Measurements from ENCODE around the gene CDCA7L.
"Not testable (repeated sequence)": the region's sequence is repeated elsewhere in the genome, so short reads cannot be mapped to it uniquely, and the experiment has no call there.

CDCA7L gene

DNA sequence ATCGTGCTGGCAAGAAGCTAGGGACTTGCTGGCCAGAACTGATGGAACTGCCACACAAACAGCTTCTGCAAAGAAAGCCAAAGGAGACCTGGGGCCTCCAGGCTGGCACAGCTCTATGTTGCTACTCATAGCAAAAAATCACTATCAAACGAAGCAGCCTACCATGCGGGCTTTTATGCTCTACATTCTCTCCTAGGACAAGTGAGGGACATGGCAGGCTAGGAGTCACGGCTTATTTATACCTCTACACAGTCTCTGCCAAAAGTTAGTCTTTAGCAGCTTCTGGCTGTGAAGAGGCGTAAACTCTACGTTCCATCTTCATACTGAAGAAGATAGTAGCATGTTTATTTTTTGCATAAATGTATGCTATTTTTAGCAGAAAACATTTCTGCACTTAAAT lies 35.4 kb downstream of the CDCA7L start:
- no peak for DNase-seq (ENCODE audit: low read depth)

GRCh38 chr7:21908746-21909145 lies 37.0 kb downstream of the CDCA7L start:
- no peak for DNase-seq (ENCODE audit: low read depth)

GRCh38 chr7:21903020-21903786 lies 42.5 kb downstream of the CDCA7L start:
- DNase-seq (ENCODE audit: low read depth), result no peak

GRCh38 chr7:21902240-21902639 lies 43.5 kb downstream of the CDCA7L start:
- DNase-seq (ENCODE audit: low read depth), result no peak

GRCh38 chr7:21898265-21898930 lies 47.3 kb downstream of the CDCA7L start:
- DNase-seq (ENCODE audit: low read depth), result no peak

- DNase-seq (ENCODE audit: low read depth), result no peak
Observed at GRCh38 chr7:21893401-21893800, 52.3 kb downstream of the CDCA7L start.

DNA sequence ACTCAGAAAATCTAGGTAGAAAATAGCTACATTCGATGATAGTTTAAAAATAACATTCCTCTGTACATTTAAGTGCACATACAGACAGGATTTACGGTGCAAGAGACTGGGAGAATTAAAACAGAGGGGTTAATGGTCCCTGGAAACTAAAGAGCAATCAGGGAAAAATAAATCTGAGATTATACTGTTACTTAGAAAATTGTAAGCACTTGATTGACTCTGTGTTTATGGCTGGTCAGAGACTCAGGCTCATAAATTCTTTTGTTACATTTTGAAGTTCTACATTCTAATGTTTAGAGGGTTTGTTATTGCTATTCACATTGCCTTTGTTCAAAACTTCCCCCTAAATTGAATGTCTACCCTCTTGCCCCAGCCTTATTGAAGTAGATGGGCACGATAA lies 54.4 kb downstream of the CDCA7L start:
- DNase-seq (ENCODE audit: low read depth), result no peak

DNA sequence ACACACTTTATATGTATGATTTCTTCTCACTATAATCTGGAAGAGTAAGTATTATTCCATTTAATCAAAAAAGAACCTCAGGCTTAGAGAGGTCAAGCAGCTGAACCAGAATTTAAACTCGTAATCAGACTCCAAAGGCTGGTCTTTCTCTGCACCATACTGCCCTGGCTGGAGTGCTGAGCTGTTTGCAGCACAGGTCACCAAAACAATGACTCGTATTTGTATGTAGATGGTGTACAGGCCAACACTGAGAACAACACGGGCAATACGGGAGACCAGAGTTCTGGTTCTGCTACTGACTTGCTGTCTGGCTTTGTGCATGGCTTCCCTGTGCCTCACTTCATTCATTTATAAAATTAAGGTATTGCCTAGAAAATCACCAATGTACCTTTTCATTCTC lies 57.9 kb downstream of the CDCA7L start:
- no peak for DNase-seq (ENCODE audit: low read depth)

- DNase-seq (ENCODE audit: low read depth), result no peak
Observed at GRCh38 chr7:21887353-21887752, 58.3 kb downstream of the CDCA7L start.

- no peak for DNase-seq (ENCODE audit: low read depth)
Observed at GRCh38 chr7:21886396-21886795, 59.3 kb downstream of the CDCA7L start.

DNA sequence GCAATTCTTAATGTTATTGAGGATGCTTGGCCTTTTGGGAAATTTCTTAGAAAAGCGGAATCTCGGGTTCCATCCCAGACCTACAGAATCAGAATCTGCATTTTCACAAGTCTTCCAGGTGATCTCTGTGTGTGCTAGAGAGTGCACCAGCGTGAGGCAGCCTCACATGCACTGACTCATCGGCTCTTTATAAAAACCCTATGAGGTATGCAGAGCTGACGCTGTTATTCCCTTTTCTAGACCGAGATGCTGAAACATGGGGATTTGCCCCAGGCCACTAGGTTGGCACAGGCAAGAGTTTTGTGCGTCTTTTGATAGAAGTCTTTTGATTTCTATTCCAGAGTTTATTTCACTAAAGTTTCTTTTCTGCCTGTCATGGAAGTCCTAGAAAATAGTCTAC lies 61.2 kb downstream of the CDCA7L start:
- no peak for DNase-seq (ENCODE audit: low read depth)

- not testable (repeated sequence) for DNase-seq (ENCODE audit: low read depth)
Observed at GRCh38 chr7:21883501-21883900, 62.2 kb downstream of the CDCA7L start.

GRCh38 chr7:21883069-21883468 lies 62.6 kb downstream of the CDCA7L start:
- DNase-seq (ENCODE audit: low read depth), result no peak

GRCh38 chr7:21869785-21870402 lies 75.8 kb downstream of the CDCA7L start:
- DNase-seq (ENCODE audit: low read depth), result no peak

GRCh38 chr7:21868576-21868850 lies 77.2 kb downstream of the CDCA7L start:
- no peak for DNase-seq (ENCODE audit: low read depth)

DNA sequence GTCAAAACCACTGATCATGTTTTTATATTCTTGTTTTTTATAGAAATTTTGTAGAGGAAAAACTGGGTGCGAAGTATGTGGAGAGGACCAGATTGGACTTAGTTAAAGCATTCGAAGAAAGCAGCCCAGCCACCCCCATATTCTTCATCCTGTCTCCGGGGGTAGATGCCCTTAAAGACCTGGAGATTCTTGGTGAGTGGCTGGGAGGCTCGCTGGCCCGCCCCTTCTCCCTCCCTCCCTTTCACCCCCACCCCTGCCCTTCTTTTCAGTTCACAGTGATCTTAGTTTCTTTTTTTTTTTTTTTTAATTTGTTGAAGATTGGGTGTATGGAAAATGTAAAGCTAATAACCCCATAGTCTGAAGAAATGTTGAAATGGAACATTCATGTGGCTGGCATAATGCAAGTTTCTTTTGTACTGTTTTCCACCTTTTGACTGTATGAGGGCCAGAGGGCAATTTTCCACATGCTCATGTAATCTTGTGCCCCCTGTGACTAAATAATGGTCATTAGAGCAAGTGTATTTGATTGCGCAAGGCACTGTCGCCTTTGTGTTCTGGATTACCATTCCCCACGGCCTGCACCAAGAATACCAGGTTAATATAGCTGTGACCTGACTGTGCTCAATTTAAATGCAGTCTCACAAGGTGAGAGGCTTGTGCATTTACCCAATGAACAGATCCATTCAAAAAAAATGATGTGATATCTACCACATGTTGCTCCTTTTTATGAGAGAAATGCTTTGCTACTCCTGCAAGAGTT lies 77.7 kb downstream of the CDCA7L start:
- no peak for DNase-seq (ENCODE audit: low read depth)

DNA sequence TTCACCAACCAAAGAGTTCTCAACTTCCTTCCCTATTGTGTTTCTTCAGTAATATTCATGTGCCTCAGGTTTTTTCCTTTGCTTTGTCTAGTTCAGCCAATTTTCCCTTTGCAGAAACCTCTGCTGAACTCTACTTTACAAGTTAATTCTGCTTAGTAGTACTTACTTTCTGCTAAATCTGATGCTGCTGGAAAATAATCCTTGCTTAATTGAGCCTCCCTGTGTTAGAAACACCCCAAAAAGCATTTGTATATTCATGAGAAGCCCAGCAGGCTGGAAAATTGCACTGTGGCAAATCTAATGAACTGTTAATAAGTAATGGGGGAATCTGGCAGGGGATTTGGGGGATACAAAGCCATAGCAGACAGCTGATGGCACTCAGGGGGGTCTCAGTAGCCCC lies 78.5 kb downstream of the CDCA7L start:
- DNase-seq (ENCODE audit: low read depth), result no peak

DNA sequence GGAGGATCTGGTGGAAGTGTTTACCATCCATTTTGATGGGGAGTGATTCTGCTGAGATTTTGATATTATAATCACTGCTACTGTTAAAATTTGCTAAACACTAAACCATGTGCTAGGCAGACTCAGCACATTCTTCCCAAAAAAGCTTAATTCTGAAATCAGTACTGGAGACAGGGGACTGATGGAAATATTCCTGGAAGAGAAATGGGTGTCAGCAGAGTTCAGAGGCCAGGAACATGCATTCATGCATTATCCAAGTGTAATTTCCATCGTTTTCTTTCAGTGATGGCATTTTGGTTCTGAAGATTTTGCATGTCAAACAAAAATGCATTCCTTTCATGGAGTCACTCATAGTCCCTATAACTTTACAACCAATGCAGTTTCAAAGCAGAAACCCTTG lies 79.0 kb downstream of the CDCA7L start:
- no peak for DNase-seq (ENCODE audit: low read depth)

- DNase-seq (ENCODE audit: low read depth), result not testable (repeated sequence)
Observed at GRCh38 chr7:21865631-21866204, 80.0 kb downstream of the CDCA7L start.

DNA sequence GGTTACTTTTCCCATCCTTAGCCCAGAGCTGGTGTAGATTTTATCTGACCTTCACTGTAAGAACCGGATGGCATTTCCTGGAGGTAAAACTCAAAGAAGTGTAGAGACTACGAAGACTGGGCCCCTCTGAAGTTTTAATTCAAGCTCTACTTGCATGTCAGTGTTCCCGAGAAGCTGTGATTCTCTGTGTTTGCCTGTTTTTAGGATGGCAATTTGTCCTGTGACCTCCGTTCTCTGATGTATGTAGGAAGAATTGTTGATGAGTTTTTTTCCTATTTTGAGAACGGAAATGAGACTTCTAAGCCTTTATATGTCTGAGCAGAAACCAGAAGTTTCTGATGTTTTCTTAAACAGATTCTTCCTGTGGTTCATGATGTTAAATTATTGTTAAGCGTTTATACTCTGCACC lies 94.1 kb downstream of the CDCA7L start:
- no peak for DNase-seq (ENCODE audit: low read depth)
